ENCODE measurements around the gene UVRAG.

DNA sequence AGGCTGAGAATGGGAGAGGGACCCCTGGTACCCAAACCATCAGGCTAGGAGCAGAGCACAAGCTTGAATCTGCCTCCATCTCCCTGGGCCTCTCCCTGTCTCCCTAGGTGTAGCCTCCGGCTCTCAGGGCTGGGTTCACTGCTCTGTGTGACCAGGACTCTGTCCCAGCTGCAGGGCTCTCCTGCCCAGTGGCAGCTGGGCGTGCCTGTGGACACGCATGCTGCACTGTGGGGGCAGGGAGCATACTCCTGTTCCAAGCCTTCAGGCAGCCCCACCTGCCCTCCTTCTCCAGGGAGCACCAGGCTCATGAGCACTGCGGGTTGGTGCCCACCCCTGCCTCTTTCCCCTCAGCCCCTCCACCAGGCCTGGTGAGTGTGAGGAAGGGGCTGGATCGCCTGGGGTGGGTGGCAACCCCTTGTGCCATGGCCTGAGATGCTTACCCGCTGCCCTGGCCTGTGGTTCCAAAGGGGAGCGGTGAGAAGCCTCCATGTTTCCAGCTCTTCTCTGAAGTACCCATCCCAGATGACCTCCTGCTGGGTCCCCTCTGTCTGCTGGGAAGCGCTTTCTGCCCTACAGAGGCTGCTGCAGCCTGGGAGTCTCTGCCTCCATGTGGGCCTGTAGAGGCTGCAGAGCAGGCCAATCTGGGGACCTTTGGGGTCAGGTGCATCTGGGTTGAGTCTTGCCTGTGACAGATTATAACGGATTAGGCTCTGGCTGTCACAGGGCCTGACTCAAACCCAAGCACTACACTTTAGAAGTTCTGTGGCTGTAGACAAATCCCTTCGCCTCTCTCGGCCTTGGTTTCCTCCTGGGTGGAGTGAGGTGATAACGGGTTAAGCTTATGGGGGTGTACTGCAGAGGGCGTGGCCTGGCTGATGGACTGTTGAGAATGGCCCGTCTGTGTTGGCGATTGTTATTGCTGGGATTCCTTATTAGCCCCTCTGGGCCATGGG, 347.6 kb downstream of the UVRAG start:
- TF ChIP-seq, protein P1, sequence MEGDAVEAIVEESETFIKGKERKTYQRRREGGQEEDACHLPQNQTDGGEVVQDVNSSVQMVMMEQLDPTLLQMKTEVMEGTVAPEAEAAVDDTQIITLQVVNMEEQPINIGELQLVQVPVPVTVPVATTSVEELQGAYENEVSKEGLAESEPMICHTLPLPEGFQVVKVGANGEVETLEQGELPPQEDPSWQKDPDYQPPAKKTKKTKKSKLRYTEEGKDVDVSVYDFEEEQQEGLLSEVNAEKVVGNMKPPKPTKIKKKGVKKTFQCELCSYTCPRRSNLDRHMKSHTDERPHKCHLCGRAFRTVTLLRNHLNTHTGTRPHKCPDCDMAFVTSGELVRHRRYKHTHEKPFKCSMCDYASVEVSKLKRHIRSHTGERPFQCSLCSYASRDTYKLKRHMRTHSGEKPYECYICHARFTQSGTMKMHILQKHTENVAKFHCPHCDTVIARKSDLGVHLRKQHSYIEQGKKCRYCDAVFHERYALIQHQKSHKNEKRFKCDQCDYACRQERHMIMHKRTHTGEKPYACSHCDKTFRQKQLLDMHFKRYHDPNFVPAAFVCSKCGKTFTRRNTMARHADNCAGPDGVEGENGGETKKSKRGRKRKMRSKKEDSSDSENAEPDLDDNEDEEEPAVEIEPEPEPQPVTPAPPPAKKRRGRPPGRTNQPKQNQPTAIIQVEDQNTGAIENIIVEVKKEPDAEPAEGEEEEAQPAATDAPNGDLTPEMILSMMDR (IDR thresholded peaks at IDR 0.05), result no peak
- no peak for TF ChIP-seq EP300 (IDR thresholded peaks at IDR 0.05)

Data from tibial nerve (tissue), 4 donors.